ENCODE measurements around the gene FAM229A. TPM values are rescaled to one million over a fixed set of nuclear protein-coding genes. Genes with fewer than 3 reads are reported as not detected.

Gene FAM229A
- total RNA-seq, 3 donors from 2014 or later (not counting 1 experiment from before 2014, with no cell fraction given) = 18.3 to 23.5 (median 21.0) TPM

GRCh38 chr1:32349211-32349708 is 13.0 kb downstream of the FAM229A start:
- no peak for TF ChIP-seq CTCF (IDR thresholded peaks at IDR 0.05)
- no peak overlapping the region for H3K4me3 ChIP-seq (ENCODE audit: low read length)
- Mint-ChIP-seq H3K4me1 (peaks cover 28 to 40% of the 10 kb centered on the region in 2 donors), H3K9me3 (no peaks in the 10 kb centered on the region), H3K27me3 (ENCODE audit: low read depth in 2 of 2) (peaks cover 0 to 4% of the 10 kb centered on the region in 2 donors), H3K27ac (peak overlapping the region in 1 of 2 donors; percentile 29), H3K36me3 (no peaks in the 10 kb centered on the region), H3K4me3 (no peak overlapping the region)
- 31% methylated on average over 8 of the region's 8 CpGs for WGBS (ENCODE audit: insufficient coverage)
- no peak for DNase-seq
- H3K4me1 ChIP-seq (ENCODE audit: control insufficient read depth, insufficient read depth, low read length) = peaks cover 43% of the 10 kb centered on the region
- intact Hi-C loops (cut with micrococcal nuclease) = no loop called here
- H3K27me3 ChIP-seq (ENCODE audit: control insufficient read depth, insufficient read depth, low read length) = no peaks in the 10 kb centered on the region
- H3K9me3 ChIP-seq (ENCODE audit: control insufficient read depth, insufficient read depth, low read length) = no peaks in the 10 kb centered on the region
- ATAC-seq = no peak
- H3K36me3 ChIP-seq (ENCODE audit: control insufficient read depth, insufficient read depth, low read length) = no peaks in the 10 kb centered on the region
- no peak overlapping the region for H3K27ac ChIP-seq (ENCODE audit: low read length)

DNA sequence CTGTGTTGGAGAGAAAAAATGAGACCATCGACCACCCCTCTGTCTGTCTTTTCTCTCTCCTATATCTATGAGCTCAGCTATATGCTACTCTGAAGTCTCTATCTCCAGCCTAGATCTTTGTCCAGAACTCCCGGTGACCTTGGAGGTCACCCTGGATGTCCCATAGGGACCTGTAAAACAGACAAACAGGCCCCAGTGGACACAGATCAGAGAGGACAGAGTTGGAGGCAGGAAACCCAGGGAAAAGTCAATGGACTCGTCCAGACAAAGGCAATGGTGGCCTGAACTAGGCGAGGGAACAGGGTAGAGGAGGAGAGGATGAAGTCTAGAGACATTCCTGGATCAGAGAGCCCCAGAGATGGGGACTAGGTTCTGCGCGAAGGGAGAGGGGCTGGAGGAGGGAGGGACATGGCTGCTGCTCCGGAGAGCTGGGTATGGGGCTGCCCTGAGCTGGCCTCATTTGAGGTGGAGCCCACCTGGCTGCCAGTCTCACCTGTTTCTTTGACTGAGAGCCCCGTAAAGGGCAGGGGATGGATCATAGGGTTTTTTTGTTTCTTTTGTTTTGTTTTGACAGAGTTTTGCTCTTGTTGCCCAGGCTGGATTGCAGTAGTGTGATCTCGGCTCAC is 15.6 kb downstream of the FAM229A start:
- H3K9me3 Mint-ChIP-seq = no peaks in the 10 kb centered on the region
- H3K4me3 Mint-ChIP-seq = no peak overlapping the region
- 91% methylated on average over 8 of the region's 9 CpGs for WGBS (ENCODE audit: insufficient coverage)
- TF ChIP-seq CTCF (IDR thresholded peaks at IDR 0.05) = no peak
- H3K27me3 Mint-ChIP-seq (ENCODE audit: low read depth in 2 of 2) = peaks cover 0 to 4% of the 10 kb centered on the region in 2 donors
- no peaks in the 10 kb centered on the region for H3K36me3 Mint-ChIP-seq
- Histone ChIP-seq H3K36me3 (ENCODE audit: control insufficient read depth, insufficient read depth, low read length) (no peaks in the 10 kb centered on the region), H3K27ac (ENCODE audit: low read length) (no peak overlapping the region), H3K4me3 (ENCODE audit: low read length) (no peak overlapping the region), H3K27me3 (ENCODE audit: control insufficient read depth, insufficient read depth, low read length) (no peaks in the 10 kb centered on the region), H3K9me3 (ENCODE audit: control insufficient read depth, insufficient read depth, low read length) (no peaks in the 10 kb centered on the region), H3K4me1 (ENCODE audit: control insufficient read depth, insufficient read depth, low read length) (peaks cover 36% of the 10 kb centered on the region)
- intact Hi-C loops (cut with micrococcal nuclease) = no loop called here
- H3K4me1 Mint-ChIP-seq = peaks cover 23 to 34% of the 10 kb centered on the region in 2 donors
- ATAC-seq (no peak), DNase-seq (no peak)
- H3K27ac Mint-ChIP-seq = no peak overlapping the region

DNA sequence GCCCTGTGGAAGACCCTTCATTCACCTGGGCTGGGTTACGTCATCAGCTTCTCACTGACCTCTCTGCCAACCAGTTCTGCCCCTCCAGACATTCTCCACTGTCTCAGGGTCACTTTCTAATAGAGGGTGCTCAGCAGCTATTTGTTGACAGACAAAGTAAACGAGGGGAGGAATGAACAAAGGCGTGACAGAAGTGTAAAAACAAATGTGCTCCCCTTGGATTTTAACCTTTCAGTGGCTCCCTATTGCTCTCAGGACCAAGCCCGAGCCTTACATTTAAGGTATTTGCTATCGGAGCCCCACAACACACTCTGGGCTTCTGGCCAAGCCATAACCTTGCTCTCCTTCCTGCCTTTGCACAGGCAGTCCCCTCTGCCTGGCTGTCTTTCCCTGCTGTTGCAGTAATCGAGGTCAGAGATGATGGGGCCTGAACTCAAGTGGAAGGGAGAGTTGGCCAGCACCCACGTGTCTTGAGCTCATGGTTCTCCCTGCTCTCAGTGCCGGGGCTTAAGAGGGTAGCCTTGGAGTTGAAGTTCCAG is 16.9 kb downstream of the FAM229A start:
- Mint-ChIP-seq H3K27me3 (ENCODE audit: low read depth in 2 of 2) (peaks cover 0 to 4% of the 10 kb centered on the region in 2 donors), H3K36me3 (no peaks in the 10 kb centered on the region), H3K4me1 (peaks cover 18 to 26% of the 10 kb centered on the region in 2 donors), H3K4me3 (no peak overlapping the region), H3K27ac (no peak overlapping the region), H3K9me3 (no peaks in the 10 kb centered on the region)
- DNase-seq (peak in 1 of 2 donors; percentile 62), ATAC-seq (no peak)
- H3K36me3 ChIP-seq (ENCODE audit: control insufficient read depth, insufficient read depth, low read length) = no peaks in the 10 kb centered on the region
- H3K27ac ChIP-seq (ENCODE audit: low read length) = no peak overlapping the region
- intact Hi-C loops (cut with micrococcal nuclease) = no loop called here
- TF ChIP-seq CTCF (IDR thresholded peaks at IDR 0.05) = no peak
- no peaks in the 10 kb centered on the region for H3K27me3 ChIP-seq (ENCODE audit: control insufficient read depth, insufficient read depth, low read length)
- H3K4me3 ChIP-seq (ENCODE audit: low read length) = no peak overlapping the region
- H3K4me1 ChIP-seq (ENCODE audit: control insufficient read depth, insufficient read depth, low read length) = peaks cover 27% of the 10 kb centered on the region
- WGBS (ENCODE audit: insufficient coverage) = 30% methylated on average over 8 of the region's 8 CpGs
- H3K9me3 ChIP-seq (ENCODE audit: control insufficient read depth, insufficient read depth, low read length) = no peaks in the 10 kb centered on the region

Data from natural killer cell (primary cell).